Ishikawa (cell line): ENCODE results near the gene IL17REL.

Experiments
- CEBPB ChIP-seq: IDR thresholded peaks from 2 replicates; pipeline ENCODE4 v1.6.1; 2012
- CREB1 ChIP-seq: IDR thresholded peaks from 2 replicates; pipeline ENCODE4 v1.6.1; 2012; ENCODE audit warnings: low read depth
- EGR1 ChIP-seq: IDR thresholded peaks from 2 replicates; pipeline ENCODE4 v1.6.1; 2012
- EP300 ChIP-seq: IDR thresholded peaks from 2 replicates; pipeline ENCODE4 v1.6.1; 2012; ENCODE audit warnings: borderline replicate concordance
- FOXM1 ChIP-seq: IDR thresholded peaks from 2 replicates; pipeline ENCODE4 v1.6.1; 2012; ENCODE audit warnings: low read depth, borderline replicate concordance
- NFIC ChIP-seq: IDR thresholded peaks from 2 replicates; pipeline ENCODE4 v1.6.1; 2012
- RAD21 ChIP-seq: IDR thresholded peaks from 2 replicates; pipeline ENCODE4 v1.6.1; 2012; ENCODE audit warnings: low read depth
- TAF1 ChIP-seq: IDR thresholded peaks from 2 replicates; pipeline ENCODE4 v1.6.1; 2012; ENCODE audit warnings: low read depth, mild to moderate bottlenecking
- TCF12 ChIP-seq: IDR thresholded peaks from 2 replicates; pipeline ENCODE4 v1.6.1; 2012; ENCODE audit warnings: low read depth
- TEAD4 ChIP-seq: IDR thresholded peaks from 2 replicates; pipeline ENCODE4 v1.6.1; 2012
- YY1 ChIP-seq: IDR thresholded peaks from 2 replicates; pipeline ENCODE4 v1.6.1; 2012; ENCODE audit warnings: low read depth
- ZBTB7A ChIP-seq: IDR thresholded peaks from 2 replicates; pipeline ENCODE4 v1.6.1; 2012; ENCODE audit warnings: low read depth
- TF ChIP-seq, protein P1 (sequence below): IDR thresholded peaks from 2 replicates; pipeline ENCODE4 v1.6.1; 2012
- TF ChIP-seq, protein P2 (sequence below): IDR thresholded peaks from 2 replicates; pipeline ENCODE4 v1.6.1; 2012; ENCODE audit warnings: low read depth, mild to moderate bottlenecking
- TF ChIP-seq, protein P3 (sequence below): IDR thresholded peaks from 2 replicates; pipeline ENCODE4 v1.6.1; 2012

The IL17REL gene

DNA sequence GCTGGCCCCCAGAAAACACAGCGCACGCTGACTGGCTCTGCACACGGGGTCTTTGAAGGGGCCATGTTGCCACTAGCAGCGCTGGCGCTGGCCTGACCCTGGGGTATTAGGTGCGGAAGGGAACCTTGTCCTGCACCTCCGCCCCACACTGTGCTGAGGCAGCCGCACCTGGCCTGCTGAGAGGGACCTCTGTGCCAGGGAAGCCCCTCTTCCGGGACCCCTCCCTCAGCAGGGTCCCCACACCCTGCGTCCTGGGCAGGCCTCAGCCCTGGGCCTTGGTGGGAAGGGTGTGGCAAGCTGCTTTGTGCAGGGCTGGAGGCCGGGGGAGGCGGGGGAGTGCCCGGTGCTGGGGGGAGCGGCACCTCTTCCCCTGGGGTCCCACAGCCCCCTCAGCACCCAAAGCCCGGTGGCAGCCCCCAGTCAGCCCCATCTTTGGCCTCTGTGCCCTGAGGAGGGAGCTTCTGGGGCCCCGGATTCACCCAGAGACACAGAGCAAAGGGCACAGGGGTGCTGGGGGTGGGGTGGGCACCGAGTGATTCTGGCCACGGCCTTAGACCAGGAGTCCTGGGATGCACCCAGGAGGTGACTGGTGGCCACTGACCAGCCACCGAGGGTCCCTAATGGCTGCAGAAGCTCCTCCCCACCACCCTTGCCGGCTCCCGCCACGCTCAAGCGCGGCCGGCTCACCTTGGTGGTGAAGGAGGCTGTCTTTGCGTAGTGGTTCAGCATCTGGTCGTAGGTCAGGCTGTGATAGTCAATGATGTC, 34.1 kb upstream of the IL17REL start:
- TF ChIP-seq, protein P1, sequence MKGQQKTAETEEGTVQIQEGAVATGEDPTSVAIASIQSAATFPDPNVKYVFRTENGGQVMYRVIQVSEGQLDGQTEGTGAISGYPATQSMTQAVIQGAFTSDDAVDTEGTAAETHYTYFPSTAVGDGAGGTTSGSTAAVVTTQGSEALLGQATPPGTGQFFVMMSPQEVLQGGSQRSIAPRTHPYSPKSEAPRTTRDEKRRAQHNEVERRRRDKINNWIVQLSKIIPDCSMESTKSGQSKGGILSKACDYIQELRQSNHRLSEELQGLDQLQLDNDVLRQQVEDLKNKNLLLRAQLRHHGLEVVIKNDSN: no peak
- no peak for TF ChIP-seq FOXM1
- no peak for TF ChIP-seq CEBPB
- TF ChIP-seq, protein P2, sequence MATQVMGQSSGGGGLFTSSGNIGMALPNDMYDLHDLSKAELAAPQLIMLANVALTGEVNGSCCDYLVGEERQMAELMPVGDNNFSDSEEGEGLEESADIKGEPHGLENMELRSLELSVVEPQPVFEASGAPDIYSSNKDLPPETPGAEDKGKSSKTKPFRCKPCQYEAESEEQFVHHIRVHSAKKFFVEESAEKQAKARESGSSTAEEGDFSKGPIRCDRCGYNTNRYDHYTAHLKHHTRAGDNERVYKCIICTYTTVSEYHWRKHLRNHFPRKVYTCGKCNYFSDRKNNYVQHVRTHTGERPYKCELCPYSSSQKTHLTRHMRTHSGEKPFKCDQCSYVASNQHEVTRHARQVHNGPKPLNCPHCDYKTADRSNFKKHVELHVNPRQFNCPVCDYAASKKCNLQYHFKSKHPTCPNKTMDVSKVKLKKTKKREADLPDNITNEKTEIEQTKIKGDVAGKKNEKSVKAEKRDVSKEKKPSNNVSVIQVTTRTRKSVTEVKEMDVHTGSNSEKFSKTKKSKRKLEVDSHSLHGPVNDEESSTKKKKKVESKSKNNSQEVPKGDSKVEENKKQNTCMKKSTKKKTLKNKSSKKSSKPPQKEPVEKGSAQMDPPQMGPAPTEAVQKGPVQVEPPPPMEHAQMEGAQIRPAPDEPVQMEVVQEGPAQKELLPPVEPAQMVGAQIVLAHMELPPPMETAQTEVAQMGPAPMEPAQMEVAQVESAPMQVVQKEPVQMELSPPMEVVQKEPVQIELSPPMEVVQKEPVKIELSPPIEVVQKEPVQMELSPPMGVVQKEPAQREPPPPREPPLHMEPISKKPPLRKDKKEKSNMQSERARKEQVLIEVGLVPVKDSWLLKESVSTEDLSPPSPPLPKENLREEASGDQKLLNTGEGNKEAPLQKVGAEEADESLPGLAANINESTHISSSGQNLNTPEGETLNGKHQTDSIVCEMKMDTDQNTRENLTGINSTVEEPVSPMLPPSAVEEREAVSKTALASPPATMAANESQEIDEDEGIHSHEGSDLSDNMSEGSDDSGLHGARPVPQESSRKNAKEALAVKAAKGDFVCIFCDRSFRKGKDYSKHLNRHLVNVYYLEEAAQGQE: no peak
- TF ChIP-seq TCF12: no peak
- TF ChIP-seq, protein P3, sequence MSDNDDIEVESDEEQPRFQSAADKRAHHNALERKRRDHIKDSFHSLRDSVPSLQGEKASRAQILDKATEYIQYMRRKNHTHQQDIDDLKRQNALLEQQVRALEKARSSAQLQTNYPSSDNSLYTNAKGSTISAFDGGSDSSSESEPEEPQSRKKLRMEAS: no peak
- no peak for TF ChIP-seq ZBTB7A
- TF ChIP-seq TEAD4: no peak
- no peak for TF ChIP-seq CREB1
- TF ChIP-seq RAD21: no peak
- TF ChIP-seq EP300: no peak
- TF ChIP-seq EGR1: no peak
- no peak for TF ChIP-seq TAF1
- no peak for TF ChIP-seq NFIC
- TF ChIP-seq YY1: no peak

DNA sequence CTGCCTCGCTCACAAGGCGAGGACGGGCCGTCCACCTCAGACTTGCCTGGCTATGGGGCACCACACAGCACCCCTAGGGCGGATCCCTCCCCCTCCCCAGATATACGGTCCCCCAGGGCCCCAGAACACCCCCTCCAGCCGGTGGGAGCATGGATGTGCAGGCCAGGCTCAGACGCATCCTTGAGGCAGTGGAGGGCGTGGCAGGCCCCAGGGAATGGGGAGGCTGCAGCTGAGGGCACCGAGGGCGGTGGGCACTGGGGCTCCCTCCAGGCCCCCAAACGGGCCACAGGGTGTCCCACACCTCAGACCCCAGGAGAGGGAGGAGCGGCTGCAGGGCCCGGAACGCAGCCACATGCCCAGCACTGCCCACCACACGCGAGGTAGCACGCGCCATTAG, 33.5 kb upstream of the IL17REL start:
- TF ChIP-seq TAF1 (no peak), EP300 (no peak)

DNA sequence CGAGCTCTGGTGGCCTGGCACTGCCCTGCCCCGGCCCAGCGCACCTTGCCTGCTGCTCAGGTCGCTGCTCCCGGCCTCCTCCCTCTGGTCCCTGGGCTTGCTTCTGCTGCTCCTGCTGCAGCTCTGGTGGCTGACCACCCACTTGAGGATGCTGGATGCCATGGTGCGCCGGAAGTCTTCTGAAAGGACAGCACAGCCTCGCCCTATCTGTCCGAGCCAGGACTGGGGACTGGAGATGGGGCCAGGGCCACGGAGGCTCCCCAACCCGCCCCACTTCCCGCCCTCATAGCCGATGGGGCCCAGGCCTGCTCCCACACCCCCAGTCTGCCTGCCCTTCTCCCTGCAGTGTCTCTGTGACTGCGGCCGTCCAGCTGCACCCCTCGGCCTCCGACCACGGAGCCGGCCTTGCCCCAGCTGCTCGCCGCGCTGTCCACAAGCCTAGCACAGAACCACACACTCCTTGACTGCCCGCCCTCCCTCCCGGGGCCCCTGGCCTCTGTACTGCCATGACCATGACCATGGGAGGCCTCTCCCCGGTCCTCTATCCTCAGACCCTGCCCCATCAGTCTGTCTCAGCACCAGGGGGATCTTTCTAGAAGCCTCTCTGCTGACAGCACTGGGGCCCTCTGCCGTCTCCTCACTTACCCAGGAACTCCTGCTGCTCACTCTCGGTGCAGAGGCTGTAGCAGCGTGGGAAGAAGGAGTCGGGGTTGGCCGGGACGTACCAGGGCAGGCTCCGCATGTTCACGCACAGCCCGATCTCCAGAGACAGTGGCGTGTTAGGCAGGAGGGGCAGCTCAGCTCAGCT, 32.9 kb upstream of the IL17REL start:
- no peak for TF ChIP-seq YY1
- TF ChIP-seq CEBPB: no peak
- TF ChIP-seq, protein P1: no peak
- no peak for TF ChIP-seq TCF12
- TF ChIP-seq, protein P3: no peak
- TF ChIP-seq EP300: no peak
- no peak for TF ChIP-seq TEAD4
- TF ChIP-seq, protein P2: no peak
- TF ChIP-seq FOXM1: no peak
- TF ChIP-seq NFIC: no peak
- TF ChIP-seq RAD21: no peak
- no peak for TF ChIP-seq TAF1
- TF ChIP-seq EGR1: no peak
- no peak for TF ChIP-seq ZBTB7A
- no peak for TF ChIP-seq CREB1

DNA sequence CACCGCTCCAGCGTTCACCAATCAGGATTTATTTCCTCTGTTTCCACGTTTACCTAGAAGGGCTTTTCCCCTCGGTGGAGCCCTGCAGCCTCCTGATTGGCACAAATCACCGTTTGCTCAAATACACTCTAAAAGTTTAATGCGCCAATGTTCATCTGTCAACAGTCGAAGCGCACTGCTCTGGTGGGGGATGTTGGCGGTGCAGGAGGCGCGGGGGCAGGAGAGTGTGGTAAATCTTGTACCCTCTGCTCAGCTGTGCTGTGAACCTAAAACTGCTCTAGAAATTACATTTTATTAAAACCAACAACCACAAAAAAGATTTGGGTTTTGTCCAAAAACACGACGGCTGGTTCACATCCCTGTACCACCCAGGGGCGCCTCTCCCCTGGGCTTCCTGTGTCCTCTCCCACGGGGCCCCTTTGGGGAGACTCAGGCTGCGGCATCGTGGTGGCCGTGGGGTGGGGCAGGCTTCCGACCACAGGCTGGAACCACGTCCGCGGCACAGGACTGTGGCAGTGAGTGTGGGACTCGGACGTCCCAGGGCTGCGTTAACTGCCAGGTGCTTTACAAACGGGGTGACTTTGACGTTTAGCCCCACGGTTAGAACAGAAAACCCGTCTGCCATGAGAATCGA, 32.0 kb upstream of the IL17REL start:
- TF ChIP-seq EGR1 (no peak), TEAD4 (no peak), NFIC (no peak), RAD21 (no peak), EP300 (no peak), TCF12 (no peak), ZBTB7A (no peak), CEBPB (no peak), YY1 (no peak), FOXM1 (no peak)
- TF ChIP-seq, protein P1: no peak
- TF ChIP-seq, protein P2: no peak
